ENCODE results near the gene FSIP1.
A peak's percentile ranks its signal among the peaks of the same experiment; 100 is the strongest.

FSIP1 gene

GRCh38 chr15:39575180-39575579 lies 207.5 kb downstream of the FSIP1 start:
- Histone ChIP-seq H3K9ac (ENCODE audit: low read length in 2 of 2) (no peak overlapping the region), H3K4me1 (ENCODE audit: control insufficient read depth, insufficient read depth, low read length) (peaks cover 13% of the 10 kb centered on the region), H3K9me3 (ENCODE audit: control insufficient read depth in 2 of 2, low read length in 2 of 2) (no peaks in the 10 kb centered on the region), H3K4me3 (ENCODE audit: low read length in 2 of 2) (no peak overlapping the region), H3K36me3 (ENCODE audit: control insufficient read depth in 2 of 2, insufficient read depth in 2 of 2, low read length in 2 of 2) (no peaks in the 10 kb centered on the region), H3K27ac (ENCODE audit: low read length) (no peak overlapping the region), H3K27me3 (ENCODE audit: control insufficient read depth in 1 of 2, insufficient read depth in 2 of 2, low read length in 2 of 2) (no peaks in the 10 kb centered on the region)

GRCh38 chr15:39574427-39574826 lies 208.2 kb downstream of the FSIP1 start:
- Histone ChIP-seq H3K4me1 (ENCODE audit: control insufficient read depth, insufficient read depth, low read length) (peaks cover 11% of the 10 kb centered on the region), H3K27ac (ENCODE audit: low read length) (no peak overlapping the region), H3K27me3 (ENCODE audit: control insufficient read depth in 1 of 2, insufficient read depth in 2 of 2, low read length in 2 of 2) (no peaks in the 10 kb centered on the region), H3K9me3 (ENCODE audit: control insufficient read depth in 2 of 2, low read length in 2 of 2) (no peaks in the 10 kb centered on the region), H3K9ac (ENCODE audit: low read length in 2 of 2) (no peak overlapping the region), H3K36me3 (ENCODE audit: control insufficient read depth in 2 of 2, insufficient read depth in 2 of 2, low read length in 2 of 2) (no peaks in the 10 kb centered on the region), H3K4me3 (ENCODE audit: low read length in 2 of 2) (no peak overlapping the region)

- Histone ChIP-seq H3K9me3 (ENCODE audit: control insufficient read depth in 2 of 2, low read length in 2 of 2) (no peaks in the 10 kb centered on the region), H3K9ac (ENCODE audit: low read length in 2 of 2) (no peak overlapping the region), H3K36me3 (ENCODE audit: control insufficient read depth in 2 of 2, insufficient read depth in 2 of 2, low read length in 2 of 2) (no peaks in the 10 kb centered on the region), H3K27ac (ENCODE audit: low read length) (no peak overlapping the region), H3K27me3 (ENCODE audit: control insufficient read depth in 1 of 2, insufficient read depth in 2 of 2, low read length in 2 of 2) (no peaks in the 10 kb centered on the region), H3K4me3 (ENCODE audit: low read length in 2 of 2) (no peak overlapping the region), H3K4me1 (ENCODE audit: control insufficient read depth, insufficient read depth, low read length) (peaks cover 5% of the 10 kb centered on the region)
These were observed 208.8 kb downstream of the FSIP1 start for GRCh38 chr15:39573844-39574243.

- Histone ChIP-seq H3K4me1 (ENCODE audit: control insufficient read depth, insufficient read depth, low read length) (peaks cover 5% of the 10 kb centered on the region), H3K36me3 (ENCODE audit: control insufficient read depth in 2 of 2, insufficient read depth in 2 of 2, low read length in 2 of 2) (no peaks in the 10 kb centered on the region), H3K9me3 (ENCODE audit: control insufficient read depth in 2 of 2, low read length in 2 of 2) (no peaks in the 10 kb centered on the region), H3K9ac (ENCODE audit: low read length in 2 of 2) (peak overlapping the region in 1 of 2 donors; percentile 31), H3K27me3 (ENCODE audit: control insufficient read depth in 1 of 2, insufficient read depth in 2 of 2, low read length in 2 of 2) (no peaks in the 10 kb centered on the region), H3K4me3 (ENCODE audit: low read length in 2 of 2) (peak overlapping the region in 1 of 2 donors; percentile 3), H3K27ac (ENCODE audit: low read length) (no peak overlapping the region)
These were observed 209.4 kb downstream of the FSIP1 start for GRCh38 chr15:39573287-39573686.

GRCh38 chr15:39565851-39566250 lies 216.8 kb downstream of the FSIP1 start:
- Histone ChIP-seq H3K36me3 (ENCODE audit: control insufficient read depth in 2 of 2, insufficient read depth in 2 of 2, low read length in 2 of 2) (no peaks in the 10 kb centered on the region), H3K9ac (ENCODE audit: low read length in 2 of 2) (no peak overlapping the region), H3K27ac (ENCODE audit: low read length) (no peak overlapping the region), H3K4me1 (ENCODE audit: control insufficient read depth, insufficient read depth, low read length) (no peaks in the 10 kb centered on the region), H3K27me3 (ENCODE audit: control insufficient read depth in 1 of 2, insufficient read depth in 2 of 2, low read length in 2 of 2) (no peaks in the 10 kb centered on the region), H3K9me3 (ENCODE audit: control insufficient read depth in 2 of 2, low read length in 2 of 2) (no peaks in the 10 kb centered on the region), H3K4me3 (ENCODE audit: low read length in 2 of 2) (no peak overlapping the region)

GRCh38 chr15:39564972-39565665 lies 217.5 kb downstream of the FSIP1 start:
- Histone ChIP-seq H3K9ac (ENCODE audit: low read length in 2 of 2) (no peak overlapping the region), H3K4me3 (ENCODE audit: low read length in 2 of 2) (no peak overlapping the region), H3K4me1 (ENCODE audit: control insufficient read depth, insufficient read depth, low read length) (no peaks in the 10 kb centered on the region), H3K27ac (ENCODE audit: low read length) (no peak overlapping the region), H3K9me3 (ENCODE audit: control insufficient read depth in 2 of 2, low read length in 2 of 2) (no peaks in the 10 kb centered on the region), H3K36me3 (ENCODE audit: control insufficient read depth in 2 of 2, insufficient read depth in 2 of 2, low read length in 2 of 2) (no peaks in the 10 kb centered on the region), H3K27me3 (ENCODE audit: control insufficient read depth in 1 of 2, insufficient read depth in 2 of 2, low read length in 2 of 2) (no peaks in the 10 kb centered on the region)

- Histone ChIP-seq H3K36me3 (ENCODE audit: control insufficient read depth in 2 of 2, insufficient read depth in 2 of 2, low read length in 2 of 2) (no peaks in the 10 kb centered on the region), H3K9me3 (ENCODE audit: control insufficient read depth in 2 of 2, low read length in 2 of 2) (no peaks in the 10 kb centered on the region), H3K27ac (ENCODE audit: low read length) (no peak overlapping the region), H3K4me3 (ENCODE audit: low read length in 2 of 2) (no peak overlapping the region), H3K4me1 (ENCODE audit: control insufficient read depth, insufficient read depth, low read length) (peaks cover 8% of the 10 kb centered on the region), H3K27me3 (ENCODE audit: control insufficient read depth in 1 of 2, insufficient read depth in 2 of 2, low read length in 2 of 2) (no peaks in the 10 kb centered on the region), H3K9ac (ENCODE audit: low read length in 2 of 2) (no peak overlapping the region)
These were observed 224.2 kb downstream of the FSIP1 start for GRCh38 chr15:39558421-39558820.

- Histone ChIP-seq H3K9ac (ENCODE audit: low read length in 2 of 2) (no peak overlapping the region), H3K9me3 (ENCODE audit: control insufficient read depth in 2 of 2, low read length in 2 of 2) (no peaks in the 10 kb centered on the region), H3K4me3 (ENCODE audit: low read length in 2 of 2) (no peak overlapping the region), H3K36me3 (ENCODE audit: control insufficient read depth in 2 of 2, insufficient read depth in 2 of 2, low read length in 2 of 2) (no peaks in the 10 kb centered on the region), H3K4me1 (ENCODE audit: control insufficient read depth, insufficient read depth, low read length) (peaks cover 8% of the 10 kb centered on the region), H3K27ac (ENCODE audit: low read length) (no peak overlapping the region), H3K27me3 (ENCODE audit: control insufficient read depth in 1 of 2, insufficient read depth in 2 of 2, low read length in 2 of 2) (no peaks in the 10 kb centered on the region)
These were observed 226.2 kb downstream of the FSIP1 start for GRCh38 chr15:39556461-39556860.

- H3K4me1 ChIP-seq (ENCODE audit: control insufficient read depth, insufficient read depth, low read length), result peaks cover 8% of the 10 kb centered on the region
- no peak overlapping the region for H3K9ac ChIP-seq (ENCODE audit: low read length in 2 of 2)
- H3K4me3 ChIP-seq (ENCODE audit: low read length in 2 of 2), result no peak overlapping the region
- H3K36me3 ChIP-seq (ENCODE audit: control insufficient read depth in 2 of 2, insufficient read depth in 2 of 2, low read length in 2 of 2), result no peaks in the 10 kb centered on the region
- no peak overlapping the region for H3K27ac ChIP-seq (ENCODE audit: low read length)
- no peaks in the 10 kb centered on the region for H3K9me3 ChIP-seq (ENCODE audit: control insufficient read depth in 2 of 2, low read length in 2 of 2)
- no peaks in the 10 kb centered on the region for H3K27me3 ChIP-seq (ENCODE audit: control insufficient read depth in 1 of 2, insufficient read depth in 2 of 2, low read length in 2 of 2)
These were observed 226.8 kb downstream of the FSIP1 start for GRCh38 chr15:39555885-39556284.

GRCh38 chr15:39554746-39555387 lies 227.8 kb downstream of the FSIP1 start:
- Histone ChIP-seq H3K36me3 (ENCODE audit: control insufficient read depth in 2 of 2, insufficient read depth in 2 of 2, low read length in 2 of 2) (no peaks in the 10 kb centered on the region), H3K4me1 (ENCODE audit: control insufficient read depth, insufficient read depth, low read length) (peaks cover 8% of the 10 kb centered on the region), H3K9me3 (ENCODE audit: control insufficient read depth in 2 of 2, low read length in 2 of 2) (no peaks in the 10 kb centered on the region), H3K27me3 (ENCODE audit: control insufficient read depth in 1 of 2, insufficient read depth in 2 of 2, low read length in 2 of 2) (no peaks in the 10 kb centered on the region), H3K4me3 (ENCODE audit: low read length in 2 of 2) (no peak overlapping the region), H3K27ac (ENCODE audit: low read length) (no peak overlapping the region), H3K9ac (ENCODE audit: low read length in 2 of 2) (no peak overlapping the region)

All from stomach smooth muscle (tissue), 2 donors.